Right renal cortex interstitium (tissue), 3 donors: ENCODE data around the gene CDC42SE1. TPM values are rescaled to one million over a fixed set of nuclear protein-coding genes. Genes with fewer than 3 reads are reported as not detected.
A peak's percentile ranks its signal among the peaks of the same experiment; 100 is the strongest.

Experiments used
- DNase-seq, 3 donors: peaks; one replicate each; pipeline ENCODE4 v3.0.0-alpha.2; 2013; ENCODE audit warnings: low read depth in 3 of 3, low spot score in 2 of 3
- polyA plus RNA-seq, 3 donors: library from polyadenylated mRNA; unstranded; fragments of 120-200 nt; gene quantifications; one replicate each; pipeline ENCODE4 v1.2.1, GENCODE V29; 2013; ENCODE audit not compliant: insufficient read length in 3 of 3

CDC42SE1 gene
- polyA plus RNA-seq, 3 donors: 73.6 to 76.2 (median 73.8) TPM

DNA sequence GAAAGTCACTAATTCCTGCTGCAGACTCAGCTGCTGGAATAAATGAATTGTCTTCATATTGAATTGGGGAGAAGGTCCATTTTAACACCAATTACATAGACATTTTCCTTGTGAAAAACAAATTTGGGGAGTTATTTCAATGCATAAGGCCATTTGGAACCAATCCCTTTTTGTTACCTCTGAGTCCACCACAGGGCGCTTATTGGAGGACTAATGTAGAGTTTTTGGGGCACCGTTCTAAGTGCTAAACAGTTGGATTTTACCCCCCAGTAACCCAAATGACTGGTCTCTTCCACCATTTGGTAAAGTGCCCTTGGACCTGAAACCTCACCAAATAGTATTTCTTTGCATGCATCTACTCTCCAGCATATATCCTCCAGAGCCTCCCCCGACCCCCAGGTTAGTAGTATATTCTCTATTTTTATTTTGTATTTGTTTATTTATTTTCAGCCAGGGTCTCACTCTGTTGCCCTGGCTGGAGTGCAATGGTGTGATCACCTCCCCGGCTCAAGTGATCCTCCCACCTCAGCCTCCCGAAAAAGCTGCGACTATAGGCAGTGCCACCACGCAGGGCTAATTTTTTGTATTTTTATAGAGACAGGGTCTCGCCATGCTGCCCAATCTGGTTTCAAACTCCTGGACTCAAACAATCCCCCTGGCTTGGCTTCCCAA, 49.6 kb downstream of the CDC42SE1 start:
- no peak for DNase-seq

DNA sequence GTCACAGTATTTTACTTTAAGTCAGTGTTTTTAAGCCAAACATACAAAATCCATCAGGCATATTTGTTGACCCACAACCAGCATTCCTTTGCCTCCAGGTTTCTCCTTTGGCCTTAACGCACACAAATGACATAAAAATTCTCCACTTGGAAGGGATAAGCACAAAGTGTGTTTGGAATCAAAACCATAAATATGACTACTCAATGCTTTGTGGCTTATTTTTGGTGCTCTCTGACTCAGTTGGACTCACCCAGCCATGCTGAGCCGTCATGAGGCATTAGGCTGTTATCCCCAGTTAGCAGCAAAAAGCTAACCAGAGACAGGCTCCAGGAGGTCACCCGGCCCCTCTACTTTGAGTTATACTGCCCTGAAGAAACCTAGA, 50.2 kb downstream of the CDC42SE1 start:
- DNase-seq: no peak

- peak in 2 of 3 donors; percentile 93 for DNase-seq
Observed at GRCh38 chr1:151008244-151009205, 50.9 kb downstream of the CDC42SE1 start, which contains the start of gene PRUNE1. PRUNE1 (plus strand) TSS chr1:151008449; CDS start chr1:151008633, 184 bp downstream.

DNA sequence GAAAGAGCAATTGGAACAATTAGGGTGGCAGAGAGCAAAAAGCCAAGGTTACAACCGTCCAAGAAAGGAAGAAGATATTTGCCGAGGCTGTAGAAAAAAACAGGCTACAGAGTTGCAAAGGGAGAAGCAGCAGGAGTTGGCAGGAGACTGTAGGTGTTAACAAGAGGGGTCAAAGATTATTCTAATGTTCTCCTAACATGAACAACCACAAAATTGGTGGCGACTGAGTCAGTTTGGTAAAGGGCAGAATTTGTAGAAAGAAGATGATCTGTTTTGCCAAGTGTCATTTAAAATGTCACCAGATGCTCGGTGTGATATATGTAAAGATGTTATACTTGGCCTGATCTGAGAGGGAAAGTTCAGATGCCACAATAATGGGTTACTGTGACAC, 51.6 kb downstream of the CDC42SE1 start:
- no peak for DNase-seq

DNA sequence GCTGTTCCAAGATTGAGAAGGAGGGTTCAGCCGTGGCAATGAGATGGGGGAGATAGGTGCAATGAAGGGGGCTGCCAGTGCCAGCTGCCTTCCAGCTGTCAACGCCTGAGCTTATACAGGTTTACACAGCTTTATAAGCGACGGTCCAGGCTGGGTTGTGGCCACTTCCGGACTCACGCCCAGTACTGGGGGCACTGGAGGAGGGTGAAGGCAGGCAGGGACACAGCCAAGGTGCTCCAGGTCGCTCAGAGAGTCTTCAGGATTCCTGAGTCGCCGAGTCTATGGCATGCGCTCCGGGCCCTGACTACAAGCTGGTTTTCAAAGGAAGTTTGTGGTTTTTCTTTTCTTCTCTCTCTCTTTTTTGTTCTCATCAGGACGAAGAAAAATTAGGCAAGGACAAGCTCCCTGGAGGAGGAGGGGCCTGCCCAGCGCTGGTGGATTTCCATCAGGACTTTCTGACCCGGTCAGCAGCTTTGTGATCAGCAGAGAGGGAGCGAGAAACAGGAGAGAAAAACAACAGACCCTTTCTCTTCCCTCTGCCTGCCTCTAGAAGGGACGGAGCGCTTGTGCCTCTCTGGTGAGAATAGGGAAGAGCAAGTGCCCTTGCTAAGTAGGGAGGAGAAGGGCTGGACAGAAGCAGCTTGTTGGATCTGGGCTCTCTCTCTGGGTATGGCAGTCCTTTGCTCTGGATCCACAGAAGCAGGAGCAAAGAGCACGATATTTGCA, 52.9 kb downstream of the CDC42SE1 start, which contains the start of gene MINDY1:
MINDY1 (minus strand) TSS at position 576 of the 726 bp plus-strand sequence. CDS start 4,285 bp downstream, outside the sequence.
- DNase-seq: peak in 1 of 3 donors; percentile 77

- no peak for DNase-seq
Observed at GRCh38 chr1:151005729-151006319, 53.6 kb downstream of the CDC42SE1 start.

DNA sequence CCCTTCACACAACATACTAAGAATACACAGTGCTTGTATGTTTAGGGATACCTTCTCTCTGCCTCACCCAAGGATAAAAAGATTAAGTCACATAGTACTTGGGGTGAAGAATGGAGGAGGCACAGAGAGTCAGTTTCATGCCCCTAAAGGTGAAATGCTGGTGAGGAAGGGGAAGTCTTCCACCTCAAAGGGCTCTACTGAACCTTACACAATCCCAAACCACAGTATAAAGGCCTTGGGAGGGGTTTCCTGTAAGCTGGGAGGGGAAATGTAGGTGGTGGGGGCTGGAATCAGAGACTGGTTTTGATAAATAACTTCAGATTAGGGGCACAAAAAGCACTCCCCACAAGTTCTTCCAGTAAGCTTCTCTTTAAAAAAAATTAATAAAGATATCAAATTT, 56.2 kb downstream of the CDC42SE1 start:
- DNase-seq: no peak

- no peak for DNase-seq
Observed at GRCh38 chr1:151002611-151003010, 56.8 kb downstream of the CDC42SE1 start.

- no peak for DNase-seq
Observed at GRCh38 chr1:151002051-151002450, 57.4 kb downstream of the CDC42SE1 start.

DNA sequence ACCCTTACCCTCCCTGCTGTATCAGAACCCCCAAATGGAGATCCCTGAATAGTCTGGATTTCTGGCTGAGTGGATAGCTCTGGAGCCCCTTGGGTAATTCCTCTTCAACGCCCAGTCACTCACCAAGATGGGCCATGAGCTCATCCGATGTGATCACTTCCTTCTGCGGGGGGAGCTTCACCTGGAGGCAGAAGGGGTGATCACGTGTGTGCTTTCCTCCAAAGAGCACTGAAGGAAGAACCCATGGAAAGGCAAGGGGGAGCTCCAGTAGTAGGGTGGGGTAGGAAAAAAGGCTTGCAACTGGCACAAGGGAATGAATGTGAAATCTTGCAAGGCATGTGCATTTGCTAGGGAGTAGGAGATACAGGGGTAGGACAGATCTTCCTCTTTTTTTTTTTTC, 57.8 kb downstream of the CDC42SE1 start:
- DNase-seq: no peak

Other genes with a start within 250 kb of the CDC42SE1 start
- 10 to 100 TPM; 54.9 to 56.9 (median 56.6) TPM for gene ARNT, start 183.0 kb downstream of the CDC42SE1 start, polyA plus RNA-seq
- gene CTXND2, start 172.5 kb downstream of the CDC42SE1 start, polyA plus RNA-seq: under 1 TPM in 2 of 3 donors, not detected in 1; 0.12 to 0.21 TPM
- 10 to 100 TPM; 77.4 to 90.5 (median 84.1) TPM for gene SETDB1, start 133.3 kb downstream of the CDC42SE1 start, polyA plus RNA-seq
- 100 to 1,000 TPM; 297 to 304 (median 298) TPM for gene CERS2, start 84.8 kb downstream of the CDC42SE1 start, polyA plus RNA-seq
- gene ANXA9, start 77.3 kb downstream of the CDC42SE1 start, polyA plus RNA-seq: 10 to 100 TPM; 12.4 to 16.7 (median 15.3) TPM
- gene MINDY1, start 52.7 kb downstream of the CDC42SE1 start, polyA plus RNA-seq: 10 to 100 TPM; 38.4 to 41.3 (median 39.3) TPM
- gene PRUNE1, start 51.2 kb downstream of the CDC42SE1 start, polyA plus RNA-seq: 10 to 100 TPM; 49.1 to 51.8 (median 50.2) TPM
- gene BNIPL, start 23.0 kb downstream of the CDC42SE1 start, polyA plus RNA-seq: 1 to 10 TPM; 1.0 to 2.5 (median 1.7) TPM
- gene C1orf56, start 11.9 kb downstream of the CDC42SE1 start, polyA plus RNA-seq: 10 to 100 TPM; 11.1 to 11.5 (median 11.3) TPM
- 10 to 100 TPM; 23.5 to 25.4 (median 25.1) TPM for gene MLLT11, start 775 bp upstream of the CDC42SE1 start, polyA plus RNA-seq
- 10 to 100 TPM; 10.2 to 11.0 (median 10.7) TPM for gene GABPB2, start 11.1 kb upstream of the CDC42SE1 start, polyA plus RNA-seq
- 10 to 100 TPM; 20.9 to 22.8 (median 22.3) TPM for gene SEMA6C, start 87.0 kb upstream of the CDC42SE1 start, polyA plus RNA-seq
- 1 to 10 TPM; 1.2 to 1.5 (median 1.3) TPM for gene TNFAIP8L2, start 97.0 kb upstream of the CDC42SE1 start, polyA plus RNA-seq
- gene LYSMD1, start 106.3 kb upstream of the CDC42SE1 start, polyA plus RNA-seq: 10 to 100 TPM; 17.1 to 21.9 (median 18.1) TPM
- gene SCNM1, start 106.5 kb upstream of the CDC42SE1 start, polyA plus RNA-seq: 10 to 100 TPM; 37.6 to 38.8 (median 38.5) TPM
- gene TMOD4, start 116.4 kb upstream of the CDC42SE1 start, polyA plus RNA-seq: 1 to 10 TPM in 1 of 3 donors, under 1 TPM in 2; 0.48 to 1.0 (median 0.64) TPM
- gene VPS72, start 130.6 kb upstream of the CDC42SE1 start, polyA plus RNA-seq: 10 to 100 TPM; 71.1 to 75.7 (median 73.5) TPM
- 10 to 100 TPM; 64.0 to 71.3 (median 65.4) TPM for gene PIP5K1A, start 138.9 kb upstream of the CDC42SE1 start, polyA plus RNA-seq
- 100 to 1,000 TPM; 170 to 184 (median 183) TPM for gene PSMD4, start 195.1 kb upstream of the CDC42SE1 start, polyA plus RNA-seq
- 10 to 100 TPM; 21.9 to 23.0 (median 22.6) TPM for gene ZNF687, start 222.7 kb upstream of the CDC42SE1 start, polyA plus RNA-seq